Activated CD8-positive, alpha-beta T cell treated with anti-CD3 and anti-CD28 coated beads, Interleukin-2, amount 10 ng/mL, durations not matched to agents 7 days and 5 days (primary cell): ENCODE measurements around the gene MYO9A. TPM values are rescaled to one million over a fixed set of nuclear protein-coding genes. Genes with fewer than 3 reads are reported as not detected.
"Not testable (repeated sequence)": the region's sequence is repeated elsewhere in the genome, so short reads cannot be mapped to it uniquely, and the experiment has no call there.

Source experiments
- ATAC-seq: fragments of 150-1000 bp; cut with Tn5 transposase; one replicate; pipeline ENCODE4 v1.10.0; 2021; ENCODE audit warnings: moderate library complexity
- CTCF ChIA-PET: fragments of 350-600 bp; sonication (Branson Sonifier 250); formaldehyde crosslinking; loops from one replicate; lab custom pipeline; 2021; ENCODE audit warnings: antibody characterized with exemption; lab: Charles Lee
- POLR2A ChIA-PET: fragments of 350-600 bp; sonication (Branson Sonifier 250); formaldehyde crosslinking; loops from one replicate; lab custom pipeline; 2021; ENCODE audit warnings: antibody characterized with exemption; lab: Charles Lee
- DNase-seq: peaks from one replicate; pipeline ENCODE4 v3.0.0-alpha.2; 2020
- H3K27ac Mint-ChIP-seq: one replicate; pipeline ENCODE4 v1.8.0; 2021; ENCODE audit warnings: mild to moderate bottlenecking, mixed read lengths
- H3K27me3 Mint-ChIP-seq: one replicate; pipeline ENCODE4 v1.8.0; 2021; ENCODE audit warnings: low read depth, mixed read lengths
- H3K36me3 Mint-ChIP-seq: one replicate; pipeline ENCODE4 v1.8.0; 2021; ENCODE audit warnings: low read depth, mixed read lengths
- H3K4me1 Mint-ChIP-seq: one replicate; pipeline ENCODE4 v1.8.0; 2021; ENCODE audit warnings: low read depth, mixed read lengths
- H3K4me3 Mint-ChIP-seq: one replicate; pipeline ENCODE4 v1.8.0; 2021; ENCODE audit warnings: mild to moderate bottlenecking, mixed read lengths
- H3K9me3 Mint-ChIP-seq: one replicate; pipeline ENCODE4 v1.8.0; 2022; ENCODE audit warnings: mixed read lengths; ENCODE audit not compliant: insufficient read depth
- total RNA-seq, 2 experiments: library from RNA; stranded (reverse); gene quantifications; one replicate each; pipeline ENCODE4 v1.2.3, GENCODE V29; 2021

MYO9A gene
- total RNA-seq, 2 experiments from 2014 or later: 19.0 to 21.3 TPM

GRCh38 chr15:72058585-72058984 is 59.4 kb downstream of the MYO9A start:
- ATAC-seq (no peak), DNase-seq (no peak)
- H3K4me1 Mint-ChIP-seq: peaks cover 4% of the 10 kb centered on the region
- H3K27ac Mint-ChIP-seq: no peak overlapping the region
- H3K27me3 Mint-ChIP-seq: no peaks in the 10 kb centered on the region
- no peak overlapping the region for H3K4me3 Mint-ChIP-seq
- H3K9me3 Mint-ChIP-seq: no peaks in the 10 kb centered on the region
- no peaks in the 10 kb centered on the region for H3K36me3 Mint-ChIP-seq
- POLR2A ChIA-PET: no interaction called here
- CTCF ChIA-PET: no interaction called here

- Mint-ChIP-seq H3K27ac (no peak overlapping the region), H3K9me3 (no peaks in the 10 kb centered on the region), H3K36me3 (no peaks in the 10 kb centered on the region), H3K27me3 (no peaks in the 10 kb centered on the region), H3K4me3 (no peak overlapping the region), H3K4me1 (peaks cover 4% of the 10 kb centered on the region)
- ATAC-seq (no peak), DNase-seq (no peak)
- ChIA-PET POLR2A (no interaction called here), CTCF (no interaction called here)
These were observed 60.3 kb downstream of the MYO9A start for GRCh38 chr15:72057548-72058091.

DNA sequence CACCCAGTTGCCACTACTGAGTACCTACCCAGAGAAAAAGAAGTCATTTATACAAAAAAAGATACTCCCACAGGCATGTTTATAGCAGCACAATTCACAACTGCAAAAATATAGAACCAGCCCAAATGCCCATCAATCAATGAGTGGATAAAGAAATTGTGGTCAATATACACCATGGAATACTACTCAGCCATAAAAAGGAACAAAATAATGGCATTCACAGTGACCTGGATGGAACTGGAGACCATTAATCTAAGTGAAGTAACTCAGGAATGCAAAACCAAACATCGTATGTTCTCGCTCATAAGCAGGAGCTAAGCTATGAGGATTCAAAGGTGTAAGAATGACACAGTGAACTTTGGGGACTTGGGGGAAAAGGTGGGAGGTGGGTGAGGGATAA is 61.7 kb downstream of the MYO9A start:
- ATAC-seq, H3K4me3 Mint-ChIP-seq, H3K27ac Mint-ChIP-seq, H3K4me1 Mint-ChIP-seq, H3K36me3 Mint-ChIP-seq, H3K9me3 Mint-ChIP-seq, POLR2A ChIA-PET, CTCF ChIA-PET, H3K27me3 Mint-ChIP-seq, DNase-seq: not testable (repeated sequence)

DNA sequence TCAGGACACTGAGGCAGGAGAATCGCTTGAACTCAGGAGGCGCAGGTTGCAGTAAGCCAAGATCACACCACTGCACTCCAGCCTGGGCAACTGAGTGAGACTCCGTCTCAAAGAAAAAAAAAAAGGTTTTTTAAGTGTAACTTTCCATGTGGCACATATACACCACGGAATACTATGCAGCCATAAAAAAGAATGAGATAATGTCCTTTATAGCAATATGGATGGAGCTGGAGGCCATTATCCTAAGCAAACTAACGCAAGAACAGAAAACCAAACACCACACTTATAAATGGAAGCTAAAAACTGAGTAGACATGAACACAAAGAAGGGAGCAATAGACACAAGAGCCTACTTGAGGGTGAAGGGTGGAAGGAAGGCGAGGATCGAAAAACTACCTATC is 64.7 kb downstream of the MYO9A start:
- ATAC-seq, H3K9me3 Mint-ChIP-seq, DNase-seq, H3K4me3 Mint-ChIP-seq, H3K4me1 Mint-ChIP-seq, POLR2A ChIA-PET, CTCF ChIA-PET, H3K27ac Mint-ChIP-seq, H3K36me3 Mint-ChIP-seq, H3K27me3 Mint-ChIP-seq: not testable (repeated sequence)

DNA sequence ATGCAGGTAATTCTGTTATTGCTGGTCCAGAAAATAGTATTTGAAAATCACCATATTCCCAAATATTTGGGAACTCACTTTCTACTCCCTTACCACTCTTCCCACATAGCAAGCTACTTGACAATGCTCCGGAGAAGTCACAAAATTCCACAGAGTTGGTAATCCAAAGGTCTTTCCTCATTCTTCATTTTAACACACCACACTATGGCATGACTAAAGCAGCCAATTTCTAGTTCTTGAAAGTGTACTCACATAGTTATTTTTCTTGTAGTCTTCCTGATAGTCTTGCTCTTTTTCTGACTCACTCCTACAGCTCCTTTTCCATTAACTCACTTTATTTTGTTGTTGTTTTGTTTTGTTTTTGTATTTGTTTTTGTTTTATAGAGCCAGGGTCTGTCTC is 67.2 kb downstream of the MYO9A start:
- H3K4me1 Mint-ChIP-seq: no peaks in the 10 kb centered on the region
- H3K9me3 Mint-ChIP-seq: no peaks in the 10 kb centered on the region
- ATAC-seq (no peak), DNase-seq (no peak)
- no peaks in the 10 kb centered on the region for H3K27me3 Mint-ChIP-seq
- ChIA-PET POLR2A (no interaction called here), CTCF (no interaction called here)
- no peak overlapping the region for H3K4me3 Mint-ChIP-seq
- no peak overlapping the region for H3K27ac Mint-ChIP-seq
- H3K36me3 Mint-ChIP-seq: peaks cover 4% of the 10 kb centered on the region

DNA sequence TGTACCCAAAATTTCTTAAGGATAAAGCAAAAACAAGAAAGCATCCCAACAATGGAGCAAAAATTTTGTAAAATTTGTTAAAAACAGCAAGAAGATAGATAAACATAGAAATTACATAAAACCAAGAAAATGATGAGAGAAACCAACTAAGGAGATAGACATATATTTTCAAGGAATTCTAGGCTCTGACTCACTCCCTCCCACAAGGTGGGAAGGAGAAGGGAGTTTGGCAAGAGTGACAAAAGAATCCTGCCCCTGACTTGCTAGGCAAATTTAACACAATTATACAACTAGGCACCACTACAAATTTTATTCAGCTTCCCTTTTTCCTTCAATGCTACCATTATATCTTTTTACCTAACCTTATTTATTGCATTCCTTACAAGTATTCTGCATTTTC is 70.9 kb downstream of the MYO9A start:
- CTCF ChIA-PET: no interaction called here
- Mint-ChIP-seq H3K27me3 (no peaks in the 10 kb centered on the region), H3K36me3 (peaks cover 6% of the 10 kb centered on the region), H3K27ac (no peak overlapping the region), H3K4me1 (no peaks in the 10 kb centered on the region), H3K9me3 (no peaks in the 10 kb centered on the region), H3K4me3 (no peak overlapping the region)
- DNase-seq: no peak
- no peak for ATAC-seq
- POLR2A ChIA-PET: no interaction called here

- Mint-ChIP-seq H3K4me1 (no peaks in the 10 kb centered on the region), H3K9me3 (no peaks in the 10 kb centered on the region), H3K27me3 (no peaks in the 10 kb centered on the region), H3K27ac (no peak overlapping the region), H3K36me3 (peaks cover 6% of the 10 kb centered on the region), H3K4me3 (no peak overlapping the region)
- POLR2A ChIA-PET: no interaction called here
- DNase-seq (no peak), ATAC-seq (no peak)
- CTCF ChIA-PET: no interaction called here
These were observed 73.0 kb downstream of the MYO9A start for GRCh38 chr15:72044956-72045355.

DNA sequence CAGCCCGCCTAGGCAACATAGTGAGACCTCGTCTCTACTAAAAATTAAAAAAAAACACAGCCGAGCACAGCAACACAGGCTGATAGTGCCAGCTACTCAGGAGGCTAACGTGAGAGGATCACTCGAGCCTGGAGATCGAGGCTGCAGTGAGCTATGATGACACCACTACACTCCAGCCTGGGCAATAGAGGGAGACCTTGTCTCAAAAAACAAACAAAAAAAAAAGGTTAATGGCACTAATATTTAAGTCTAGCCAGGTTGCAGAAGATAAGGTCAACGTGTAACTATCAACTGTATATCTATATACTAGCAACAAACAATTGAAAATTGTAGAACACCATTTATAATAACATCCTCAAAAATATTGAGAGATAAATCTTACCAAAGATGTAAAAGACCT is 75.1 kb downstream of the MYO9A start:
- ATAC-seq (no peak), DNase-seq (no peak)
- Mint-ChIP-seq H3K27ac (no peak overlapping the region), H3K4me1 (no peaks in the 10 kb centered on the region), H3K27me3 (no peaks in the 10 kb centered on the region), H3K36me3 (peaks cover 11% of the 10 kb centered on the region), H3K9me3 (no peaks in the 10 kb centered on the region), H3K4me3 (no peak overlapping the region)
- CTCF ChIA-PET: no interaction called here
- POLR2A ChIA-PET: no interaction called here

DNA sequence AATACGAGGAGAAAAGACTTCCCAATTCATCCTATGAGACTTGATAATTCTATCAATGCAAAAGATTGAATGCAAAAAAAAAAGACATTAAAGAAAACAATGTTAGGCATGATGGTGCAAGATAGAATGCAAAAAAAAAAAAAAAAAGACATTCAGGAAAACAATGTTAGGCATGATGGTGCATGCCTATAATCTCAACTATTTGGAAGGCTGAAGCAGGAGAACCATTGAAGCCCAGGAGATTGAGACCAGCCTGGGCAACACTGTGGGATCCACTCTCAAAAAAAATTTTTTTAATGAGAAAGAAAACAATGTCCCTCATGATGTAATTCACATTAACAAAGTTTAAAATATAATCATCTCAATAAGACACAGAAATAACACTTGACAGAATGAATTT is 75.9 kb downstream of the MYO9A start:
- ATAC-seq: no peak
- Mint-ChIP-seq H3K4me3 (no peak overlapping the region), H3K27me3 (no peaks in the 10 kb centered on the region), H3K9me3 (peaks cover 6% of the 10 kb centered on the region), H3K36me3 (peaks cover 13% of the 10 kb centered on the region), H3K27ac (no peak overlapping the region), H3K4me1 (peaks cover 6% of the 10 kb centered on the region)
- CTCF ChIA-PET: no interaction called here
- POLR2A ChIA-PET: no interaction called here
- DNase-seq: no peak

- POLR2A ChIA-PET: no interaction called here
- Mint-ChIP-seq H3K27ac (no peak overlapping the region), H3K4me1 (peaks cover 14% of the 10 kb centered on the region), H3K4me3 (no peak overlapping the region), H3K27me3 (no peaks in the 10 kb centered on the region), H3K9me3 (peaks cover 10% of the 10 kb centered on the region), H3K36me3 (peaks cover 8% of the 10 kb centered on the region)
- ATAC-seq: no peak
- no peak for DNase-seq
- CTCF ChIA-PET: no interaction called here
These were observed 80.6 kb downstream of the MYO9A start for GRCh38 chr15:72037321-72037720.

DNA sequence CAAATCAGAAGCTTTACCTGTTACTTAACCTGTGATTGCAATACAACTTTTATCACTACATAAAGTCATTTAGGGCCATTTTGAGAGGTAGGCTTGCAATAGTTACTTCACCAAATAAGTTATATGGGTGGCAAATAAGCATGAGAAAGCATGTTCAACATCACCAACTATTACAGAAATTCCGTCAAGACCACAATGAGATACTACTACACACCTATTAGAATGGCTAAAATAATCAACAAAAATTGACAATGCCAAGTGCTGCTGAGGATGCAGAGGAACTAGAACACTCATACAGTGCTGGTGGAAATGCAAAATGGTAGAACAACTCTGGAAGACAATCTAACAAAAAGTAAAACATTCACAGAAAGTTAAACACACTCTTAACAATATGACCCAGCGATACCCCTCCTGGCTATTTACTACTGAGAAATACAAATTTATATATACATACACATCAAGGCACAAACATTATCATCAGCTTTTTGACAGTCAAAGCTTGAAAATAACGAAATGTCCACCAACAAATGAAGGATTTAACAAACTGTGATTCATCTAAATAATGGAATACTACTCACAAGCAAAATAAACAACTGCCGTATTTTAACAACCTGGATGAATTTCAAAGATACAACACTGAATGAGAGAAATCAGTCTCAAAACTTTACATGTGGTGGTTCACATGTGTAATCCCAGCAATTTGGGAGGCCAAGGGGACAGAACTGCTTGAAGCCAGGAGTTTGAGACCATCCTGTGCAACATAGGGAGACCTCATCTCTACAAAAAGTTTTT is 82.9 kb downstream of the MYO9A start:
- no peak overlapping the region for H3K4me3 Mint-ChIP-seq
- no peak for ATAC-seq
- H3K27me3 Mint-ChIP-seq: no peaks in the 10 kb centered on the region
- peaks cover 14% of the 10 kb centered on the region for H3K4me1 Mint-ChIP-seq
- no peak overlapping the region for H3K27ac Mint-ChIP-seq
- CTCF ChIA-PET: no interaction called here
- POLR2A ChIA-PET: no interaction called here
- peaks cover 8% of the 10 kb centered on the region for H3K36me3 Mint-ChIP-seq
- H3K9me3 Mint-ChIP-seq: peaks cover 10% of the 10 kb centered on the region
- DNase-seq: no peak

DNA sequence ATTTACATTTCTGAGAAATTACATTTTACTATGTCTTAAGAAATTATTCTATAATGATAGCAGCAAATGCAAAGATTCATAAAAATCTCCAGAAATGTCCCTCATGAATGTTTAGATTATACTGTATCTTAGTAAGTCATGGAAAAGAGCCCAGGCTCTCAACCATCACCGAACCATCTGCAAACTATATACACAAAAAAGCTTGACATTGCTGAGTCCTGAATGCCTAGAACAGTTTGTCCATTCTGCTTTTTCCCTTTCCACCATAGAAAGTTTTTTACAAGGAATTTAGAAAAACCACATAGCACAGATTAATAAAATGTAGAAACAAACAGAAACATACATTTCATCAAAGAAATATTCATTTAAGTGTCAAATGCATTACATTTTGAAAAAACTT is 83.6 kb downstream of the MYO9A start:
- DNase-seq (no peak), ATAC-seq (no peak)
- H3K27ac Mint-ChIP-seq: no peak overlapping the region
- H3K4me1 Mint-ChIP-seq: peaks cover 14% of the 10 kb centered on the region
- H3K27me3 Mint-ChIP-seq: no peaks in the 10 kb centered on the region
- peaks cover 10% of the 10 kb centered on the region for H3K9me3 Mint-ChIP-seq
- ChIA-PET CTCF (no interaction called here), POLR2A (no interaction called here)
- no peak overlapping the region for H3K4me3 Mint-ChIP-seq
- H3K36me3 Mint-ChIP-seq: peaks cover 8% of the 10 kb centered on the region
